Keratinocyte (primary cell): ENCODE measurements around the gene IL1RL1. TPM values are rescaled to one million over a fixed set of nuclear protein-coding genes. Genes with fewer than 3 reads are reported as not detected.

ENCODE experiments used
- DNase-seq: peaks from one replicate; pipeline ENCODE4 v3.0.0-alpha.2; 2011; ENCODE audit warnings: low read depth, missing footprints, low spot score
- FAIRE-seq: peaks from 2 replicates; lab custom pipeline; 2011; peaks lifted over from hg19 to GRCh38; lab: Jason Lieb, UNC
- H2AFZ ChIP-seq: 2 replicates; pipeline ENCODE4 v1.6.0; 2012; ENCODE audit warnings: low read length, control low read depth, inconsistent platforms; ENCODE audit not compliant: control insufficient read depth
- H3K27ac ChIP-seq: 2 replicates; pipeline ENCODE4 v1.5.1; 2011; ENCODE audit warnings: low read length; ENCODE audit not compliant: control insufficient read depth, insufficient read depth
- H3K27me3 ChIP-seq: 3 replicates; pipeline ENCODE4 v1.6.0; 2011; ENCODE audit warnings: low read length; ENCODE audit not compliant: control insufficient read depth, insufficient read depth; ENCODE audit errors: extremely low read depth
- H3K36me3 ChIP-seq, 2 experiments: 2 replicates in 1 of 2; 3 replicates in 1 of 2; pipeline ENCODE4 v1.5.1; 2011; ENCODE audit warnings: low read length in 2 of 2, mild to moderate bottlenecking in 1 of 2; ENCODE audit not compliant: control insufficient read depth in 2 of 2, insufficient read depth in 2 of 2; ENCODE audit errors: extremely low read depth in 1 of 2
- H3K4me1 ChIP-seq: 3 replicates; pipeline ENCODE4 v1.5.1; 2011; ENCODE audit warnings: low read length; ENCODE audit not compliant: control insufficient read depth, insufficient read depth; ENCODE audit errors: extremely low read depth
- H3K4me2 ChIP-seq: 3 replicates; pipeline ENCODE4 v1.6.0; 2011; ENCODE audit warnings: low read depth, low read length; ENCODE audit not compliant: control insufficient read depth, insufficient read depth; ENCODE audit errors: extremely low read depth
- H3K4me3 ChIP-seq, 3 experiments: fragments of 200-600 bp in 1 of 3; sonication (generic) in 1 of 3; 2 replicates in 2 of 3; 3 replicates in 1 of 3; pipeline ENCODE4 v1.5.1; 2011 to 2016; ENCODE audit warnings: low read length in 3 of 3, mild to moderate bottlenecking in 3 of 3, control low read depth in 2 of 3, inconsistent platforms in 1 of 3, low read depth in 1 of 3, mixed read lengths in 1 of 3, mixed run types in 1 of 3, moderate library complexity in 1 of 3; ENCODE audit not compliant: control insufficient read depth in 2 of 3, insufficient read depth in 2 of 3; ENCODE audit errors: extremely low read depth in 1 of 3
- H3K79me2 ChIP-seq: 2 replicates; pipeline ENCODE4 v1.6.0; 2012; ENCODE audit warnings: low read length; ENCODE audit not compliant: control insufficient read depth, insufficient read depth
- H3K9ac ChIP-seq: 3 replicates; pipeline ENCODE4 v1.6.0; 2011; ENCODE audit warnings: low read length; ENCODE audit not compliant: control insufficient read depth, insufficient read depth; ENCODE audit errors: extremely low read depth
- H3K9me1 ChIP-seq: 3 replicates; pipeline ENCODE4 v1.6.0; 2011; ENCODE audit warnings: low read length; ENCODE audit not compliant: control insufficient read depth, insufficient read depth; ENCODE audit errors: extremely low read depth
- H3K9me3 ChIP-seq: 2 replicates; pipeline ENCODE4 v1.5.1; 2012; ENCODE audit warnings: low read depth, low read length; ENCODE audit not compliant: control insufficient read depth
- H4K20me1 ChIP-seq: 3 replicates; pipeline ENCODE4 v1.6.0; 2011; ENCODE audit warnings: low read length; ENCODE audit not compliant: control insufficient read depth, insufficient read depth; ENCODE audit errors: extremely low read depth
- EZH2 ChIP-seq: IDR thresholded peaks from one replicate; pipeline ENCODE4 v1.6.1; 2012; ENCODE audit warnings: inconsistent platforms, mild to moderate bottlenecking, low read length, moderate library complexity
- dilution Hi-C: fragments of 300-500 bp; cut with MboI; formaldehyde crosslinking; loops from one replicate; pipeline ENCODE4 v1.7.0; 2020; ENCODE audit warnings: low sequenced_read_pairs; ENCODE audit not compliant: extremely low pct_ligation_motif_present
- polyA plus RNA-seq, 5 experiments: library from polyadenylated mRNA; depleted of rRNA in 3 of 5; stranded (reverse) in 3 of 5; stranded (forward) in 1 of 5; unstranded in 1 of 5; fragments of >200 nt; gene quantifications; 1 replicate in 1 of 5; 2 replicates in 3 of 5; 3 replicates in 1 of 5; pipeline versions ENCODE4 v1.2.1 to v1.2.3, GENCODE V29; 2011 to 2012; ENCODE audit warnings: missing spikeins in 2 of 5, low read depth in 1 of 5, low replicate concordance in 1 of 5
- TF ChIP-seq, protein P1 (sequence below), 3 experiments: IDR thresholded peaks in 1 of 3; conservative IDR thresholded peaks in 1 of 3; optimal IDR thresholded peaks in 1 of 3; 2 replicates in 2 of 3; 3 replicates in 1 of 3; pipeline versions ENCODE3 to v1.5.1; 2011; ENCODE audit warnings: low read length in 3 of 3, mild to moderate bottlenecking in 3 of 3, moderate library complexity in 2 of 3, control low read depth in 1 of 3, inconsistent platforms in 1 of 3; ENCODE audit not compliant: insufficient read depth in 2 of 3; ENCODE audit errors: extremely low read depth in 1 of 3

The IL1RL1 gene
- polyA plus RNA-seq, 1 donor (not counting 4 experiments of a cell fraction or from before 2014, with no cell fraction given), result 0.93 TPM

- Histone ChIP-seq H3K9me3 (no peaks in the 10 kb centered on the region), H3K27ac (peak overlapping the region; percentile 33), H2AFZ (peak overlapping the region; percentile 28), H3K27me3 (no peaks in the 10 kb centered on the region), H3K4me2 (peak overlapping the region; percentile 46), H3K79me2 (no peaks in the 10 kb centered on the region), H3K9me1 (no peaks in the 10 kb centered on the region), H3K4me3 (no peak overlapping the region), H4K20me1 (no peaks in the 10 kb centered on the region), H3K36me3 (no peaks in the 10 kb centered on the region), H3K4me1 (peaks cover 52% of the 10 kb centered on the region), H3K9ac (no peak overlapping the region)
- FAIRE-seq (peak; percentile 5), DNase-seq (no peak)
- dilution Hi-C loops, result no loop called here
- TF ChIP-seq, protein P1, sequence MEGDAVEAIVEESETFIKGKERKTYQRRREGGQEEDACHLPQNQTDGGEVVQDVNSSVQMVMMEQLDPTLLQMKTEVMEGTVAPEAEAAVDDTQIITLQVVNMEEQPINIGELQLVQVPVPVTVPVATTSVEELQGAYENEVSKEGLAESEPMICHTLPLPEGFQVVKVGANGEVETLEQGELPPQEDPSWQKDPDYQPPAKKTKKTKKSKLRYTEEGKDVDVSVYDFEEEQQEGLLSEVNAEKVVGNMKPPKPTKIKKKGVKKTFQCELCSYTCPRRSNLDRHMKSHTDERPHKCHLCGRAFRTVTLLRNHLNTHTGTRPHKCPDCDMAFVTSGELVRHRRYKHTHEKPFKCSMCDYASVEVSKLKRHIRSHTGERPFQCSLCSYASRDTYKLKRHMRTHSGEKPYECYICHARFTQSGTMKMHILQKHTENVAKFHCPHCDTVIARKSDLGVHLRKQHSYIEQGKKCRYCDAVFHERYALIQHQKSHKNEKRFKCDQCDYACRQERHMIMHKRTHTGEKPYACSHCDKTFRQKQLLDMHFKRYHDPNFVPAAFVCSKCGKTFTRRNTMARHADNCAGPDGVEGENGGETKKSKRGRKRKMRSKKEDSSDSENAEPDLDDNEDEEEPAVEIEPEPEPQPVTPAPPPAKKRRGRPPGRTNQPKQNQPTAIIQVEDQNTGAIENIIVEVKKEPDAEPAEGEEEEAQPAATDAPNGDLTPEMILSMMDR (optimal IDR thresholded peaks at IDR 0.05 in 1 of 3, IDR thresholded peaks at IDR 0.05 in 1 of 3, conservative IDR thresholded peaks at IDR 0.05 in 1 of 3; ENCODE audit: extremely low read depth in 1 of 3, insufficient read depth in 2 of 3, low read length in 3 of 3), result no peak
- TF ChIP-seq EZH2, result no peak
Observed at GRCh38 chr2:102315921-102316320, 4.6 kb downstream of the IL1RL1 start.

DNA sequence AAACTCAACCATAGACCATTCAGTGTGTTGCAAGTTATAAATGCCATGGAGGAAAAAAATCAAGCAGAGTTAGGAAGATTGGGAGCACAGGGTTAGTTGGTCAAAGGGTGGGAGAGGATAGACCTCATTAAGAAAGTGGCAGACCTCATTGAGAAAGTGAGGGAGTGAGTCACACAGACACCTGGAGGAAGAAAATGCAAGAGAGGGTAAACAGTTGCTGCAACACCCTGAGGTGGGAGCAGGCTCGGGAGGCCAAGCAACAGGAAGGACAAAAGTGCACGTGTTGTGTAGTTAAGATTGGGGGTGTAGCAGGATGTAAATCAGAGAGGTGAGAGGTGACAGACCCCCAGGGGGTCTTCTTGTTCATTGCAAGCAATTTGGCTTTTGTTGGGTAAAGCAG is 6.4 kb downstream of the IL1RL1 start:
- peak overlapping the region; percentile 51 for H3K27ac ChIP-seq
- no peaks in the 10 kb centered on the region for H3K9me3 ChIP-seq
- dilution Hi-C loops, result no loop called here
- FAIRE-seq, result peak; percentile 74
- H3K27me3 ChIP-seq, result no peaks in the 10 kb centered on the region
- peaks cover 47% of the 10 kb centered on the region for H3K4me1 ChIP-seq
- no peaks in the 10 kb centered on the region for H3K9me1 ChIP-seq
- no peaks in the 10 kb centered on the region for H3K36me3 ChIP-seq
- no peaks in the 10 kb centered on the region for H4K20me1 ChIP-seq
- no peaks in the 10 kb centered on the region for H3K79me2 ChIP-seq
- TF ChIP-seq, protein P1 (optimal IDR thresholded peaks at IDR 0.05 in 1 of 3, IDR thresholded peaks at IDR 0.05 in 1 of 3, conservative IDR thresholded peaks at IDR 0.05 in 1 of 3; ENCODE audit: extremely low read depth in 1 of 3, insufficient read depth in 2 of 3, low read length in 3 of 3), result no peak
- TF ChIP-seq EZH2, result no peak
- H3K4me2 ChIP-seq, result no peak overlapping the region
- no peak overlapping the region for H3K4me3 ChIP-seq
- no peak overlapping the region for H3K9ac ChIP-seq
- DNase-seq, result no peak
- H2AFZ ChIP-seq, result no peak overlapping the region
